CD4-positive, alpha-beta T cell treated with Interferon alpha-2 for 1 hour (primary cell): ENCODE measurements around the gene UBQLN1.
"Not testable (repeated sequence)": the region's sequence is repeated elsewhere in the genome, so short reads cannot be mapped to it uniquely, and the experiment has no call there.

ENCODE experiments used
- DNase-seq, 2 donors: peaks; one replicate each; pipeline ENCODE4 v3.0.0-alpha.2; 2020 to 2022

Gene UBQLN1

DNA sequence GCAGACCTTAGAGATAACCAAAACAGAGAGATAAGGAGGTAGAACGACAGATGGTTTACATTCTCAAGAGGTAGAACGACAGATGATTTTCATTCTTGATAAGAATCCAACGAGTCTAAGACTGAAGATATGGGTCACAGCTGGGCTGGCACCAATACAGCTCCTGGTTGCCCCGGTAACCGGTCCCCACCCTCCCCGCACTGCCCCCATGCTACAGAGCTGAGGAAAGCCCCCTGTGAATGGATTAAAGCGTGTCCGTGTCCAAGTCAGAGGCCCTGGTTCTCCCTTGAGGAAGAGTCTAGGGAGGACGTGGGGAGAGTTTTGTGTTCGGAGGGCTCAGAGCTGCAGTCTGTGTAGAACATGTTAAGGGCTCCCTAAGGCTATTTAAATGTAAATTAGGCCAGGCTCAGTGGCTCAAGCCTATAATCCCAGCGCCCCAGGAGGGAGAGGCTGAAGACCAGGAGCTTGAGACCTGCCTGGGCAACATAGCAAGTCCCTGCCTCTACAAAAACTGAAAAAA lies 76.8 kb downstream of the UBQLN1 start:
- no peak for DNase-seq

DNA sequence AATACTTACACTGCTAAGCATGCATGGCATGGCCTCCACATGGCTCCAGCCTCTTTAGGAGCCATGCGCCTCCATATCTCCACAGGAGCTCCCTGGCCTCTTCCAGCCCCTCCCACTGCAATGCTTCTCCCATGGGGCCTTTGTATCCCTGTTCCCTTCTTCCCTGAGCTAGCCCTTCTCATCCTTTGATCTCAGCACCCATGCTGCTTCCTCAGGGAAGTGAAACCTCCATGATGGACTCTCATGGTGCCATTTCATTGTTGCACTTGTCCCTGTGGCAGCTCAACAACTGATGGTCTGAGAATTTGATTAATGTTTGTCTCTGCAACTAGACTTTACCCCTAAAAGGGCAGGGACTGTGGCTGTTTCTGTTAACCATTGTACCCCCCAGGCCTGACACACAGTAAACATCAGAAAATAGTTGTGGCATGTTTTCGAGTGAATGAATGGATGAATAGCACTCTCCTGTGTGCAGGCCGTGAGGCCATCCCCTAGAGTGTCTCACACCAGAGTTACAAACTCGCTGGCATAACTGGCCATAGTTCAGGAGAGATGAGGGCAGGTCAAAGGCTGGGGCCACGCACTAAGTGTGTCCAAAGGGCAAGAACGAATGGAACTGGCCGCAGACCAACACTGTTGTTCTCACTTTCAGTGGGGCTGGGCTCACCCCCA lies 78.2 kb downstream of the UBQLN1 start:
- no peak for DNase-seq

DNA sequence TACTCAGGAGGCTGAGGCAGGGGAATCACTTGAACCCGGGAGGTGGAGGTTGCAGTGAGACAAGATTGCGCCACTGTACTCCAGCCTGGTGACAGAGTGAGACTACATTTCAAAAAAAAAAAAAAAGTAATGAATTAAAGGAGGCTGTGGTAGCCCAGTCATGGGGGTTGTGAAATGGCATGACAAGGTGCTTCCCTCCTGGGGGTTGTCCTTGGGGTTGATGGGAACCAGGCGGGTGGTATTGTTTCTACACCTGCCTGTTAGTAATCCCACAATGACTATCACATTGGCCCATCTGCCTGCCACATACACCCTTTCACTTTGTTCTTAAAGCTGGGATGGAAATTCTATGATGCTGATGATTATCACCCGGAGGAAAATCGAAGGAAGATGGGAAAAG lies 79.2 kb downstream of the UBQLN1 start:
- DNase-seq, result no peak

DNA sequence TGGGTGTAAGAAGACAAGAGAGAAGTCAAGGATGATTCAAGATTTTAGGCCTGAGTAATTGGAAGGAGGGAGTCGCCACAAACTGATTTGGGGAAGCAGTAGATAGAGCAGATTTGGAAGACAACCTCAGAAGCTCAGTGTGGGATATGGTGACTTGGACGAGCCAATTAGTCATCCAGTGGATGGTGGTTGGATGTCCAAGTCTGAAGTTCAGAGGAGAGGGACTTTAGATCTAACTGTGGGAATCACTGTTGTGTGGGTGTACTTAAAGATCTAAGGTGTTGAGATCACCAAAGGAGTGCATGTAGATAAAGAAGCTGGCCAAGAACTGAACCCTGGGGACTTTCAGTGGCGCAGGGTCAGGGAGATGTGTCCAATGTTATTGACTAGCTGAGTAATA lies 82.6 kb downstream of the UBQLN1 start:
- no peak for DNase-seq

DNA sequence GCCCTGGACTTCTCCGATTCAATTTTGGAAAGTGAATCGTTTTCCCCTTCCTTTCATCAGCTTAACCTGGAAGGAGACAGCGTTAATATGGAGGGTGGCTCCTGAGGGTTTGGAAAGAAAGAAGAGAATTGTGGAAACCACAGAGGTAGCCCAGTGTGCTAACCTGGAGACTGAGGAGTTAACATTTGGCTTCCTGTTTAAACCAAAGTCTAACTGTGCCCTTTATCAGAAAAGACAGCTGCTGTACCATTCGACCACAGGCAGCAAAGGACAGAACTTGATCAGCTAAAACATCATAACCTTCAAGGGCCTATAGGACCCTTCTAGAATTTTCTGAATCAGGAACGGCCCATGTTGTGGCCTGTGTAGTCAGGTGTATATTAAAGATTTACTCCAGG lies 84.1 kb downstream of the UBQLN1 start:
- DNase-seq, result peak in 1 of 2 donors; percentile 46

DNA sequence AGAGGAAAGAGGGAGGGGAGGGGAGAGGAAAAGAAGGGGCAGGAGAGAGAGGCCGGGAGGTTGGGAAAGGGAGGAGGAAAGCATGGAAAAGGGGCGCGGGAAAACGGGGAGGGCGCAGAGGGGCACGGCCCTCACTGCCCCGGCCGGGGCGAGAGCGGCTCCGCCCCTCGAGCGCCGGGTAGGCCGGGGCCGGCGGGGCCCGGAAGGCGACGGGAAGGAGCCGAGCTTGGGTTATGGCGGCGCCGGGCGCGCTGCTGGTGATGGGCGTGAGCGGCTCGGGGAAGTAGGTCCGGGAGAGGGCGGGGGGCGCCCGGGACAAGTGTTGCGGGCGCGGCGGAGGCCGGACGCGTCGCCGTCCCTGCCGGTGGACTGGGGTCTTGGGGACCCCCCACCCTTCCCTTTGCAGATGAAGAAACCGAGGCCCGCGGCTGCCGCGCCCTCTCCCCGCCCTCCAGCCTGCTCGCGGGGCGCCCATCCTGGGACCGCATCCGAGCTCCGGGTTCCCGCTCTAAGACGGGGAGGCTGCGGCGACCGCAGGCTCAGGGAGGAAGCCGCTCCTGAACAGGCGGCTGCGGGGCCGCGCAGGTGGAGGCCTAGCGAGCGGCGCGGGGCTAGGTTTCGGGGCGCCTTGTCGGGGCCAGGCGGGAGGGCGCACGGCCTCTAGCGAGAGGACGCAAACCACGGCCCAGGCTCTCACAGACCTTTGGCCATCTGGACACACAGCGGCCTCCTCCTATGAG lies 84.6 kb downstream of the UBQLN1 start, which contains the start of gene IDNK:
Gene IDNK (plus strand): TSS at position 205 of the 740 bp plus-strand sequence. CDS start 29 bp downstream, at position 234.
- DNase-seq, result peak; percentile 50 to 69

DNA sequence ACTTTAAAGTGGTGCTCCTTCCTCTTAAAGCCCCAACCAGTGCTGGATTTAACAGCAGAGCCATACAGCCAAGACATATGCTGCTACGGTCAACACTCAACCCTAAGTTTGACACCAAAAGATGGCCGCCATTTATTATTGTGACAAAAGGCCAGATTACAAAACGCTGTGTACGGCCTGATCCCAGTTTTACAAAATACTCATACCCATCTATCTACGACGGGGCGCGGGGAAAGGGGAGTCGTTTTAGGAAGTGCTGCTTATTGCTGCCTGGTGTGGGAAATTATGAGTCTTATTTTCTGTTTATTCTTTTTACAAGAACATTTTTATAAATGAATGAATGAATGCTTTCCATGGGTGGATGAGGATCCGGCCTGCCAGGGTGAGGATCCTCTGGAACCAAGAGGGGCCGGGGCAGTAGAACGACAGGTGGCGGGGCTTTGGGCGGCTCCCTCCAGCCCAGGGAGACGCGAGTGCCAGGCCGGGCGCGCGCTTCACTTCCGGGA lies 85.3 kb downstream of the UBQLN1 start:
- DNase-seq, result peak in 1 of 2 donors; percentile 49

DNA sequence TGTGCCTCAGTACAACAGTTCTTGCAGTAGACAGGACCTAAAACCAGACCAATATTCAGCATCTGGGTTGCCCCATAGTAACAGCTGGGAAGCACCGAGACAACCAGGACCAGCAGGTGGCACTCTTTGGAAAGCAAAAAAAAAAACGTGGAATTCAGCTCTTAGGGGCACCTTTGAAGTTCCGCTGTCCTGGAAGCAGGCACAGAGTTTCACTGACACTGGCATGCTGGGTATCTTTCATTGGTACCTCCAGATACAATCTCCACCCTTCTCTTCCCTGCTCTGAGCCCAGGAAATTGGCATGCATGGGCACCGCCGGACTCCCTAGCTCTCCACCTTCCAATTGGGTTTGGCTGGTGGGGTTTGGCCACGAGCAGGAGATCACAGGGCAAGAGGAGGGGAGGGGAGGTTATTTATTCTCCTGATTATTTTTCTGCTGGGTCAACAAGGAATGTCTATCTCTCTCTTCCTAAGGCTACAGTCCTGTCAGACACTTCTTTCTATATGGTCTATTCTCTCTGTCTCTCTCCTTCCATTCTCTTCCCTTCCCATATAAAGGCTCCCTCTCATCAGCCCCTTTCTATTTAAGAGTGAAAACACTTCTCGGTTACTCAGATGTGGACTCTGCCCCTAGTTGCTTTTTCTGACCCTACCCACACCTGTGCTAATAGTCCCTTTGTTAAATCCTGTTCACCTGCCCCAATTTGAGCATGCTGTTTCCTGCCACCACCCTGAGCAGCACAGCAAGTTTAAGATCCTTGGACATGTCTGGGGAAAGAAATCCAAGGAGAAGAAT lies 86.7 kb downstream of the UBQLN1 start:
- peak; percentile 17 to 49 for DNase-seq

DNA sequence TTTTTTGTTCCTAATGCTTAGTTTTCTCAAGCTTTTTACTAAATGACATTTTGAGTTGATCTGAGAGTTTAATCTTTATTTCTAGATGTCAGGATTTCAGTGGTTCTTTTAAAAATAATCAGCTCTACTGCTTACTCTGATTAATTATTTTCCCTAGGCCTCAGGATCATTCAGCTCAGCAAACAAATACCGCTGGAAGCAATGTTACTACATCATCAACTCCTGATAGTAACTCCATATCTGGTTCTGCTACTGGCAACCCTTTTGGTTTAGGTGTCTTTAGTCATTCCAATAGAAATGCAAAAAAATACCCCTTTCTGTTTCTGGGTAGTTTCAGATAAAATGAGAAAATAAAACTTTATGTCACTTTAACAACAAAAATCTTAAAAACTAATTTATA lies 90.5 kb downstream of the UBQLN1 start:
- DNase-seq, result no peak

DNA sequence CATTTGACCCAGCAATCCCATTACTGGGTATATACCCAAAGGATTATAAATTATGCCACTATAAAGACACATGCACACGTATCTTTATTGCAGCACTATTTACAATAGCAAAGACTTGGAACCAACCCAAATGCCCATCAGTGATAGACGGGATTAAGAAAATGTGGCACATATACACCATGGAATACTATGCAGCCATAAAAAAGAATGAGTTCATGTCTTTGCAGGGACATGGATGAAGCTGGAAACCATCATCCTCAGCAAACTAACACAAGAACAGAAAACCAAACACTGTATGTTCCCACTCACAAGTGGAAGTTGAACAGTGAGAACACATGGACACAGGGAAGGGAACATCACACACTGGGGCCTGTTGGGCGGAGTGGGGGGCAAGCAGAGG lies 94.5 kb downstream of the UBQLN1 start:
- not testable (repeated sequence) for DNase-seq
